Hematopoietic multipotent progenitor cell treated with erythropoietin and hydrocortisone succinate and interleukin-3 and kit ligand, for 15 days (in vitro differentiated cells): ENCODE measurements around the gene INTS1.

Experiments
- DNase-seq: peaks from one replicate; pipeline ENCODE4 v3.0.0-alpha.2; 2015; ENCODE audit warnings: low spot score

The INTS1 gene

DNA sequence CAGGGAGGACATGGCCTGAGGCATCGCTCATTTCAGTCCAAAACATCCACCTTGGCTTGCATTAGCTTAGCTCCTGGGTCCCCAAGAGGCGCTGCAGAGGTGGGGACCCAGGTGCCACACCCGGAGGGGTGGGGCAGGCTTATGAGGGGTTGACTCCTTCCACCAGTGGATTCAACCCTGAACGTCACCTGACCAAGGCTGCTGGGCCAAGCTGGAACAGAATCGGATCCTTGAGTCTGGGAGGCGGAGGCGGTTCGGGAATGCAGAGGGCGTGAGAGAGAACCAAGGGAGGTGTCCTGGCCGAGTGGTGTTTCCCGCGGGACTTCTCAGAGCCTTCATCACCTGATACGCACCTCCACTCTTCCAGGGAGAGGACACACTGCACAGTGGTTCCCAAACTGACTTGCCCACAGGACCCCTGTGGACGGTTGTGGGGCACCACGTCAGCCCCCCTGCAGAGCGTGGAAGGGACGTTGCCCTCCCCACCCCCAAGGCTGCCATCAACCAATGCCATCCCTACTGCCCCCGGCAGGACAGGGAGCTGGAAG, 40.4 kb downstream of the INTS1 start:
- peak; percentile 33 for DNase-seq

DNA sequence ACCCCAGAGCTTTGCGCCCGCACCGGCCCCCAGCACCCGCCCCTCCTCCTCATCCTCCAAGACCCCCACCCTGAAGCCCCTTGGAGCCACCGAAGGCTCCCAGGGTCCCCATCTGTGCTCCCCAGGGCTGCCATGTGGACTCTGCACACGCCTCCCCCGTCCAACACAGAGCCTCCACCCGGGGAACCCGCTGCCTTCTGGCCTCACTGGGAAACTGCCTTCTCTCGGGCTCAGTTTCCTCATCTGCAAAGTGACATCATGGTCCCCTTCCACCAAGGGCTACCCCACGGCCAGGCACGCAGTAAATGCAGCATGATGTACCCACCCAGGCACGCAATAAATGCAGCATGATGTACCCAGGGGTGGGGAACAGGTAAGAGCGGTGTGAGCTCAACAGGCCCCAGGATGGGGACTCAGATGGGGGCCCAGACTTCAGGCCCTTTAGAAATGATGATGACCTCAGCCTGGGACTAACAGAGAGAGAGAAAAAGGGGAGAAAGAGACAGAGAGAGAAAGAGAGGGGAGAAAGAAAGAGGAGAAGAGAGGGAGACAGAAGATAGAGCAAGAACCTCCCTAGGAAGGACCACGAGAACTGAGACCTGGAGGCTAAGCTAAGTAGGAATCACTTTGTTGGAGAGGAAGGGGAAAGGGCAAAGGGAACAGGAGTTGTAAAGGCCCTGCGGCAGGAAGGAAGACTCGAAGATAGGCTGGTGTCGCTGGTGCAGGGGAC, 42.4 kb downstream of the INTS1 start:
- DNase-seq = peak; percentile 15

DNA sequence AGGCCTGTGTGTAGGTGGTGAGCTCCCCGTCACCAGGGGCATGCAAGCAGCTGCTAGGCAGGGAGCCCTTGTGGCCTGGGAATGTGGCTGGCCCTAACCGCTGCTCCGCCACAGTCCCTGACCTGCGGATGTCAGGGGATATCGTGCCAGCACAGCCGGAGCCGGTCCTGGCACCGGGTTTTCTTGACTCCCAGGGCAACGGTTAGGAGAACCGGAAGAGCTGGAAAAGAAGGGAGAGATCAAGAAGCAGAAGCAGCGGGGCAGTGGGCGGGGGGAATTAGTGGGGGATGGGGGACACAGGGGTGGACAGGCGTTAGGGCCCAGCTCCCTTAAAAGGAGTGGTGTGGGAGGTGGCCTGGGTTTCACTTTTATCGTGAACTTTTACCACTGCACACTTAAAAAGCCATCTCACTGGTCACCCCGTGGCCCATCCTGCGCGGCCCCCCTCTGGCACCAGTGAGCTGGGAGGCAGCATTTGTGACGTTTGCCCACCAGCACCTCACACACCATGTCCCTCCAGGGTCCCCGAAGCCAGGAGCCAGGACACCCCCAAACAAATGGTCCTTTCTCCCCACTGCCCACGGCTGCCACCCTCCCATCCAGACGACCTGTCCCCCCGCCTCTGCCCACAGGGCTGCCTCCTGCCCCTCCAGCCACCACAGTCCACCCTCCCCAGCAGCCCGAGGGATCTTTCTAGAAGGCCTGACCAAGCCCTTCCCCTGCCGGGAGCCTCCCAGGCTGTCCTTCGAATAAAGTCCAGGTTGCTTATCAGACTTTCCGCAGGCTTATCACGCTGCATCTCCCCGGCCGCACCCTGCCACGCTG, 43.2 kb downstream of the INTS1 start:
- peak; percentile 62 for DNase-seq

DNA sequence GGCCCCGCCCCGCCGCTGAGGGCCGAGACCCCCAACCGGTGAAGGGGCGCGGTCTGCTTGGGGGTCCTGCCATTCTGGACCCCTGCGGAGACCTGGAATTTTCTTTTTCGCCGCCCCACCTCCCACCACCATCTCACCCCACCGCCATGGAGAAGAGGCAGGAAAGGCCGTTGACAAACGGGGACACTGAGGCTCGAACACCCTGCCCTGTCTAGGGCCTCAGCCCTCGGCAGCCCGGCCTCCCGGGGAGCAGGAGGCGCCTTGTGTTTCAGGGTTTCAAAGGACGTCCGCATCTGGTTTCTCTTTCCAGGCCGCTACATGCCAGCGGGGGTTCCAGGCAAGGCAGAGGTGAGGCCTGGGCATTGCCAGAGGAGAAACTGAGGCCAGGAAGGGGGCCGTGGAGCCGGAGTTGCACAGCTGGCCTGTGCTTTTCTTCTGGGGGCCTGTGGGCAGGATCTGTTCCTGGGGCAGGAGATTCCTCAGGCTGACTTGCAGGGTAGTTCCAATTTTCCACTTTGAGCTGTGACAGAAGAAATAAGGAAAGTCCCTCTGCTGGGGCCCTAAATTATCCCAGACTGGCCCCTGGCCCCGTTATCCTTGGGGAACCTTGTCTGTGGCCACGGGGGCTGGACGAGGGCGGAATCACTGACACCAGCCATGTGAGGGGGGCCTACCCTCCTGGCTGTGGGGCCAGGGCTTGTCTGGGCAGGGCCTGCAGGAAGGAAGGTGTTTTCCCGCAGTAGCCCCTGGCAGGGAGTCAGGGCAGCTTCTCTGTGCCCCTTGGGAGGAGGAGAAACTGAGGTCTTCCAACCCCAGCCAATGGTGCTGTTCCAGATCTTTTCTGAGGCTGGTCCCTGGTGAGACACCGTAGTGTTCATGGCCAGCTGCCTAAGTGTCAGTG, 44.0 kb downstream of the INTS1 start:
- peak; percentile 51 for DNase-seq

DNA sequence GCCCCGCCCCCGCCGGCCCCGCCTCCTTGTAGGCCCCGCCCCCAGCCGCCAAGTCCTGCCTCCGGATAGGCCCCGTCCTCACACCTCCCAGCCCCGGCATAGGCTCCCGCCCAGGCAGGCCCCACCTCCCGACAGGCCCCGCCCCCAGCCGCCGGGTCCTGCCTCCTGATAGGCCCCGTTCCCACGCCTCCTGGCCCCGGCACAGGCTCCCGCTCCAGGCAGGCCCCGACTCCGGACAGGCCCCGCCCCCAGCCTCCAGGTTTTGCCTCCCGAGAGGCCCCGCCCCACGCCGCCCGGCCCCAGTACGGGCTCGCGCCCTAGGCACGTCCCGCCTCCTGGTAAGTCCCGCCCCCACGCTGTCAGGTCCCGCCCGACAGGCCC, 44.7 kb downstream of the INTS1 start:
- peak; percentile 99 for DNase-seq

- peak; percentile 88 for DNase-seq
Observed at GRCh38 chr7:1458683-1459511, 45.3 kb downstream of the INTS1 start, which contains the start of gene MICALL2. TSS of gene MICALL2 (minus strand) at chr7:1459470. CDS start at chr7:1459326, 144 bp downstream.

GRCh38 chr7:1457949-1458682, 46.1 kb downstream of the INTS1 start:
- peak; percentile 38 for DNase-seq

GRCh38 chr7:1457059-1457948, 46.9 kb downstream of the INTS1 start:
- DNase-seq = peak; percentile 84

- DNase-seq = no peak
Observed at GRCh38 chr7:1455955-1456354, 48.2 kb downstream of the INTS1 start.

GRCh38 chr7:1455241-1455939, 48.8 kb downstream of the INTS1 start:
- DNase-seq = no peak

GRCh38 chr7:1454542-1454941, 49.6 kb downstream of the INTS1 start:
- DNase-seq = no peak

DNA sequence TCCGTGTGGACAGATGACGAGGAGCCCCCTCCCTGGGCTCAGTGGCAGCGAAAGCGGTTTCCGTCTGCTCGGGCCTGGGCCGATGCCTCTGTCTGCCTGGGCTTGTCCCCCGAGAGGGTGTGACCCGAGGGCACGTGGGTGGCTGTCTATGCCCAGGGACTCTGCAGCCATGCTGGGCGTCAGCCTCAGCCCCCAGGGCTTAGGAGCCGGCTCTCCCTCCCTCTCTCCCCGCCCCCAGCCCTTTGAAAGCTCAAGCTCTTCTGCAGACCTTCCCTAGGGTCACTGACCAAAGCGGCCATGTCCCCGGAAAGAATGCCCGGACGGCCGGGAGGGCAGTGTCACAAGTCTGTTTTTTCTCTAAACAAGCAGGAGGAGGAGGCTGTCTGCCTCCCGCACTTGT, 52.0 kb downstream of the INTS1 start:
- no peak for DNase-seq

GRCh38 chr7:1450987-1451386, 53.2 kb downstream of the INTS1 start:
- no peak for DNase-seq

DNA sequence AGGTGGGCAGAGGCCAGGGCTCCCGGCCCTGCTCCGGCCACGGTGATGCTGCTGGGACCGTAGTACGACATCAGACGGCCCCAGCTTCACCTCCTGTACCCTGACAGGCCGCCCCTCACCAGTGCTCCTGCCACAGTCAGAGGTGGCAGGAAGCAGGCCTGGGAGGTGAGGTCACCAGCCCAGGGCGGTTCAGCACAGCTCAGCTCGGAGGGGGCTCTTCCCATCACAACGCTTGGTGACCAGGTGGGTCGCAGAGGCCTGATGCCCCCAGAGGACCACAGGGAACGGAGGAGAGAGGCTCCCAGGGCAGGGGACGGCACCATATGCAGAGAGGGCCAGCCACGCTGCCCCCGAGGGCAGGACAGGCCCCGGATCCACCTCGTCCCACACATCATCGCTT, 53.8 kb downstream of the INTS1 start:
- DNase-seq = no peak

- DNase-seq = no peak
Observed at GRCh38 chr7:1449951-1450350, 54.2 kb downstream of the INTS1 start.

DNA sequence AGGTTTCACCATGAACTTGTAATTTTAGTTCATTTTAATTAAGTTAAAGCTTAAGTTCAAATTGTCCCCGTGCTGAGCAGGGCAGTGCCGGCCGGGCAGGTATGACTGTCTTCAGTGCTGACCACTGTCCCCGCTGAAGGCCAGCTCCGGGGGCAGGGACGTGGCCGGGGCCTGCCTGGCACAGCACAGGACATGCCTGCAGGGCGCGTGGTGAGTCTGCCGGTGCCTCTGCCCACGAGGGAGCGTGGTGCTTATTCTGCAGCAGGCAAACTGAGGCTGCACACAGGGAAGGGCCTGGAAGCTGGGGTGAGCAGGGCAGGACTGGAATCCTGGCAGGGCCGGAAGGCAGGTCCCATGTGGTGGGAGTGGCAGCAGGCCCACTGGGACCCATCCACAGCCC, 54.7 kb downstream of the INTS1 start:
- no peak for DNase-seq

DNA sequence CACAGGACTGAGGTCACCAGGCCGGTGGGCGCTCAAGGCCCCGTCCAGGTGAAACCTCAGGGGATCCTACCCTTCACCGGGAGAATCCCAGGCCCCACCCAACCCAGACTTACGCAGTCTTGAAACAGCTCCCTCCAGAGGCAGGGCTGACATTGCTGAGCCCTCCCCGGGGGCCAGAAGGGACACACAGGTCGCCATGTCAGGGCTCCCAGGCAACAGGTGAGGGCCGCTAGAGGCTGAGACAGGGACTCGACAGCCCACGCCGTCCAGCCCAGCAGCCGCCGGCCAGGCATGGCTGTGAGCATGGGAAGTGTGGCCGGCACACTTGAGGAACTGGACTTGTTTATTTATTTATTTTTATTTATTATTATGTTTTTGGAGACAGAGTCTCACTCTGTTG, 55.2 kb downstream of the INTS1 start:
- DNase-seq = no peak

- DNase-seq = no peak
Observed at GRCh38 chr7:1447551-1448244, 56.5 kb downstream of the INTS1 start.
